Spleen (tissue), 7 donors: Measurements from ENCODE around the gene AQP1.
A peak's percentile ranks its signal among the peaks of the same experiment; 100 is the strongest.

Experiments used
- POLR2A ChIP-seq, 3 donors: fragments of 450-650 bp; IDR thresholded peaks; one replicate each; pipeline ENCODE4 v1.5.1; 2017; ENCODE audit warnings: antibody characterized with exemption in 3 of 3, mild to moderate bottlenecking in 1 of 3
- TF ChIP-seq, protein P1 (sequence below), 11 experiments: fragments of 200-600 bp in 7 of 11; fragments of 450-650 bp in 4 of 11; sonication (generic) in 4 of 11; IDR thresholded peaks in 8 of 11; conservative IDR thresholded peaks in 3 of 11; 1 replicate in 7 of 11; 2 replicates in 4 of 11; pipeline versions ENCODE4 v1.4.0 to v1.8.0; 2016 to 2021; ENCODE audit warnings: antibody characterized with exemption in 11 of 11, inconsistent platforms in 4 of 11, mild to moderate bottlenecking in 1 of 11
- donor health status: DM: no; HTN: no; CAD: no; lungs with moderate emphysema.
- donor health status: DM: no; HTN: no; CAD: no.
- donor health status: DM: no; HTN: no; CAD: no.

DNA sequence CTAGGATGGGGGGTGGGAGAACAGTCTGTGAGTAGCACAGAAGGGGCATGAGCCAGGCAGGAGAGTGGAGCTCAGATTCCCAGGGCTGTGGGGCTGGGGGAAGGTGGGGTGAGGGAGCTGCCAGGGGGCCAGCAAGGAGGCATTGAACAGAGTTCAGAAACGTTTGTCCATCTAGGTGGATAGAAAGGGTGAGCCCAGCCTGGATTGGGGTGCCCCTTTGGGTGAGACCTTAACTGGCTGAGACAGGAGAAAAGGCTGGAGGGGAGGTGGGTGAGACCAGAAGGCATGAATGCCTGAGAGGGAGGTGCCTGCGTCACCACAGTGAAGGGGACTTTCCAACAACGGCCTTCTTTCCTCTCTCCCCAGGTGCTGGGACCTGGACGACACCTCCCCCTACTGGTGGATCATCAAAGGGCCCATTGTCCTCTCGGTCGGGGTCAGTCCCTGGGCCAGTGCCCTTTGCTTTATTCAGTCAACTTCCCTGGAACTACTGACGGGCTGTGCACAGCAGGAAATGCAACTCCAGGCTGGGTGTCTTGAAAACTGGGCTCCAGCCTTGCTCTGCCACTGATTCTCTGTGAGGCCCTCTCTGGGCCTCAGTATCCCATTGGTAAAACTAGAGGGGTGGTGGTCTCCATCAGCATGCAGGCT is 63.1 kb downstream of the AQP1 start:
- TF ChIP-seq, protein P1, sequence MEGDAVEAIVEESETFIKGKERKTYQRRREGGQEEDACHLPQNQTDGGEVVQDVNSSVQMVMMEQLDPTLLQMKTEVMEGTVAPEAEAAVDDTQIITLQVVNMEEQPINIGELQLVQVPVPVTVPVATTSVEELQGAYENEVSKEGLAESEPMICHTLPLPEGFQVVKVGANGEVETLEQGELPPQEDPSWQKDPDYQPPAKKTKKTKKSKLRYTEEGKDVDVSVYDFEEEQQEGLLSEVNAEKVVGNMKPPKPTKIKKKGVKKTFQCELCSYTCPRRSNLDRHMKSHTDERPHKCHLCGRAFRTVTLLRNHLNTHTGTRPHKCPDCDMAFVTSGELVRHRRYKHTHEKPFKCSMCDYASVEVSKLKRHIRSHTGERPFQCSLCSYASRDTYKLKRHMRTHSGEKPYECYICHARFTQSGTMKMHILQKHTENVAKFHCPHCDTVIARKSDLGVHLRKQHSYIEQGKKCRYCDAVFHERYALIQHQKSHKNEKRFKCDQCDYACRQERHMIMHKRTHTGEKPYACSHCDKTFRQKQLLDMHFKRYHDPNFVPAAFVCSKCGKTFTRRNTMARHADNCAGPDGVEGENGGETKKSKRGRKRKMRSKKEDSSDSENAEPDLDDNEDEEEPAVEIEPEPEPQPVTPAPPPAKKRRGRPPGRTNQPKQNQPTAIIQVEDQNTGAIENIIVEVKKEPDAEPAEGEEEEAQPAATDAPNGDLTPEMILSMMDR (IDR thresholded peaks at IDR 0.05 in 8 of 11, conservative IDR thresholded peaks at IDR 0.05 in 3 of 11) = peak in 8 of 11 experiments; percentile 23 to 56 (median 46)
- TF ChIP-seq POLR2A (IDR thresholded peaks at IDR 0.05) = no peak
